HG03066 (cell line): ENCODE data around the gene MEF2D.

Experiments used
- ATAC-seq: cut with Tn5 transposase; IDR thresholded peaks from one replicate; pipeline ENCODE4 v1.9.1; 2021; ENCODE audit warnings: low read depth; ENCODE audit not compliant: unreplicated experiment

MEF2D gene

GRCh38 chr1:156448134-156448967 lies 52.2 kb downstream of the MEF2D start:
- ATAC-seq = no peak

GRCh38 chr1:156445789-156446263 lies 54.7 kb downstream of the MEF2D start:
- no peak for ATAC-seq

- no peak for ATAC-seq
These were observed 56.1 kb downstream of the MEF2D start for GRCh38 chr1:156444407-156445001.

- ATAC-seq = no peak
These were observed 57.3 kb downstream of the MEF2D start for GRCh38 chr1:156443286-156443685.

- no peak for ATAC-seq
These were observed 59.7 kb downstream of the MEF2D start for GRCh38 chr1:156440654-156441437.

- no peak for ATAC-seq
These were observed 60.8 kb downstream of the MEF2D start for GRCh38 chr1:156439777-156440183.

GRCh38 chr1:156439036-156439776 lies 61.4 kb downstream of the MEF2D start:
- ATAC-seq = no peak

- ATAC-seq = no peak
These were observed 62.1 kb downstream of the MEF2D start for GRCh38 chr1:156438278-156438987.

- no peak for ATAC-seq
These were observed 63.3 kb downstream of the MEF2D start for GRCh38 chr1:156437037-156437867.

- ATAC-seq = no peak
These were observed 64.2 kb downstream of the MEF2D start for GRCh38 chr1:156436141-156437036.

- no peak for ATAC-seq
These were observed 64.9 kb downstream of the MEF2D start for GRCh38 chr1:156435545-156436140.

- ATAC-seq = no peak
These were observed 65.5 kb downstream of the MEF2D start for GRCh38 chr1:156434989-156435544.

- no peak for ATAC-seq
These were observed 67.0 kb downstream of the MEF2D start for GRCh38 chr1:156433602-156434001.

- ATAC-seq = no peak
These were observed 67.5 kb downstream of the MEF2D start for GRCh38 chr1:156433032-156433431.

GRCh38 chr1:156432669-156433018 lies 67.9 kb downstream of the MEF2D start:
- no peak for ATAC-seq

- no peak for ATAC-seq
These were observed 68.6 kb downstream of the MEF2D start for GRCh38 chr1:156431769-156432668.
